Activated CD4-positive, alpha-beta T cell treated with anti-CD3 and anti-CD28 coated beads, Interleukin-2, amount 50 U/mL, for 4 hours (primary cell): ENCODE data around the gene DHX40.
"Not testable (repeated sequence)": the region's sequence is repeated elsewhere in the genome, so short reads cannot be mapped to it uniquely, and the experiment has no call there.

Source experiments
- DNase-seq, 2 experiments: peaks; one replicate each; pipeline ENCODE4 v3.0.0-alpha.2; 2020

Gene DHX40

GRCh38 chr17:59633658-59634359, 68.4 kb downstream of the DHX40 start:
- no peak for DNase-seq

GRCh38 chr17:59634632-59635541, 69.5 kb downstream of the DHX40 start:
- no peak for DNase-seq

- DNase-seq = no peak
Measured at GRCh38 chr17:59637611-59638310, 72.4 kb downstream of the DHX40 start.

GRCh38 chr17:59638553-59638952, 73.1 kb downstream of the DHX40 start:
- no peak for DNase-seq

- DNase-seq = no peak
Measured at GRCh38 chr17:59641799-59642484, 76.5 kb downstream of the DHX40 start.

GRCh38 chr17:59642565-59642964, 77.2 kb downstream of the DHX40 start:
- no peak for DNase-seq

- no peak for DNase-seq
Measured at GRCh38 chr17:59643159-59644140, 78.0 kb downstream of the DHX40 start.

- no peak for DNase-seq
Measured at GRCh38 chr17:59647288-59647687, 81.9 kb downstream of the DHX40 start.

GRCh38 chr17:59649886-59650285, 84.5 kb downstream of the DHX40 start:
- no peak for DNase-seq

- DNase-seq = no peak
Measured at GRCh38 chr17:59650642-59651041, 85.2 kb downstream of the DHX40 start.

- no peak for DNase-seq
Measured at GRCh38 chr17:59651346-59651745, 85.9 kb downstream of the DHX40 start.

GRCh38 chr17:59652119-59652518, 86.7 kb downstream of the DHX40 start:
- no peak for DNase-seq

GRCh38 chr17:59656624-59657023, 91.2 kb downstream of the DHX40 start:
- not testable (repeated sequence) for DNase-seq
